ENCODE data around the gene TCTN1. TPM values are rescaled to one million over a fixed set of nuclear protein-coding genes. Genes with fewer than 3 reads are reported as not detected.

TCTN1 gene
- total and polyA plus RNA-seq, 2 of the 13 experiments (the other 11 are each of a cell fraction or from before 2014, with no cell fraction given) = 13.6 to 16.0 TPM

DNA sequence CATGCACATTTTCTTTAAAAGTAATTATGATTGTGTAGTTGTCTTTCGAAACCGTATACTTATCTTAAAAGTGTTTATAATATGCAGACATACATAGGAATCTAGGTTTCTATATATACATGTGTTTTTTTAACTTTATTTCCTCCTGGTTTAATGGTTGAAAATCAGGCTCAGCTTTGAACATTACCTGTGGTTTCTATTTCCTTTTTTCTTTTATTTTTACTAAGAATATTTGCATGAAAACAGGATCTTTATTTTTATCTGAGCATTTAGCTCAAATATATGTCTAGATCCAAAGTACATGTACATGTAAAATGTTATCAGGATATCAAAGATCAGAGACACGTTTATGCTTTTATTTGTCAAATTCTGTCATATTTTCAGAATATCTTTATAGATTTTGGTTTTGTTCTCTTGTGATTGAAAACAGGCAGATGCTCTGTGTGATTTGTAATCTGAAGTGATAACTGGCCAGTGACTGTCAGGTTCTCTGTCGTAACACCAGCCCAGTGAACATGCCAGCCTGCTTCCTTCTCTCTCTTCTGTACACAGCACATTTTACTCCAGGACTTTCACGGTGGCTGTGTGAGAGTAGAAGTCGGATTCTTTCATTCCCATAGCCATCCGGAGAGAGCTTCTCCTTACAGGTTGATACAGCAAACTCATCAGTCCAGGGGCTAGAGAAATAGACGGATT, 13.7 kb downstream of the TCTN1 start (continued):
- TF ChIP-seq IKZF4 (CRISPR knock-in tag; IDR thresholded peaks at IDR 0.05; ENCODE audit: borderline replicate concordance, low read depth, not compliant biosample characterization) (no peak), PCBP2 (optimal IDR thresholded peaks at IDR 0.05; ENCODE audit: low read depth, low read length, poor library complexity, severe bottlenecking) (no peak), SKIL (CRISPR knock-in tag; IDR thresholded peaks at IDR 0.05; ENCODE audit: borderline replicate concordance) (no peak), NCOA5 (CRISPR knock-in tag; IDR thresholded peaks at IDR 0.05) (no peak), ZNF780A (CRISPR knock-in tag; IDR thresholded peaks at IDR 0.05) (no peak), ZNF441 (CRISPR knock-in tag; IDR thresholded peaks at IDR 0.05; ENCODE audit: borderline replicate concordance) (no peak), KDM5A (IDR thresholded peaks at IDR 0.05; ENCODE audit: borderline replicate concordance, low read length) (no peak), ZNF382 (CRISPR knock-in tag; IDR thresholded peaks at IDR 0.05; ENCODE audit: borderline replicate concordance) (no peak), ZNF44 (CRISPR knock-in tag; IDR thresholded peaks at IDR 0.05) (no peak), ZNF251 (CRISPR knock-in tag; IDR thresholded peaks at IDR 0.05) (no peak)
- TF ChIP-seq, protein P1, sequence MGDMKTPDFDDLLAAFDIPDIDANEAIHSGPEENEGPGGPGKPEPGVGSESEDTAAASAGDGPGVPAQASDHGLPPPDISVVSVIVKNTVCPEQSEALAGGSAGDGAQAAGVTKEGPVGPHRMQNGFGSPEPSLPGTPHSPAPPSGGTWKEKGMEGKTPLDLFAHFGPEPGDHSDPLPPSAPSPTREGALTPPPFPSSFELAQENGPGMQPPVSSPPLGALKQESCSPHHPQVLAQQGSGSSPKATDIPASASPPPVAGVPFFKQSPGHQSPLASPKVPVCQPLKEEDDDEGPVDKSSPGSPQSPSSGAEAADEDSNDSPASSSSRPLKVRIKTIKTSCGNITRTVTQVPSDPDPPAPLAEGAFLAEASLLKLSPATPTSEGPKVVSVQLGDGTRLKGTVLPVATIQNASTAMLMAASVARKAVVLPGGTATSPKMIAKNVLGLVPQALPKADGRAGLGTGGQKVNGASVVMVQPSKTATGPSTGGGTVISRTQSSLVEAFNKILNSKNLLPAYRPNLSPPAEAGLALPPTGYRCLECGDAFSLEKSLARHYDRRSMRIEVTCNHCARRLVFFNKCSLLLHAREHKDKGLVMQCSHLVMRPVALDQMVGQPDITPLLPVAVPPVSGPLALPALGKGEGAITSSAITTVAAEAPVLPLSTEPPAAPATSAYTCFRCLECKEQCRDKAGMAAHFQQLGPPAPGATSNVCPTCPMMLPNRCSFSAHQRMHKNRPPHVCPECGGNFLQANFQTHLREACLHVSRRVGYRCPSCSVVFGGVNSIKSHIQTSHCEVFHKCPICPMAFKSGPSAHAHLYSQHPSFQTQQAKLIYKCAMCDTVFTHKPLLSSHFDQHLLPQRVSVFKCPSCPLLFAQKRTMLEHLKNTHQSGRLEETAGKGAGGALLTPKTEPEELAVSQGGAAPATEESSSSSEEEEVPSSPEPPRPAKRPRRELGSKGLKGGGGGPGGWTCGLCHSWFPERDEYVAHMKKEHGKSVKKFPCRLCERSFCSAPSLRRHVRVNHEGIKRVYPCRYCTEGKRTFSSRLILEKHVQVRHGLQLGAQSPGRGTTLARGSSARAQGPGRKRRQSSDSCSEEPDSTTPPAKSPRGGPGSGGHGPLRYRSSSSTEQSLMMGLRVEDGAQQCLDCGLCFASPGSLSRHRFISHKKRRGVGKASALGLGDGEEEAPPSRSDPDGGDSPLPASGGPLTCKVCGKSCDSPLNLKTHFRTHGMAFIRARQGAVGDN (CRISPR knock-in tag; IDR thresholded peaks at IDR 0.05) = no peak
